CD4-positive, alpha-beta T cell treated with Interleukin-4 for 4 hours (primary cell): ENCODE measurements around the gene NOC2L.

Experiments
- DNase-seq: peaks from one replicate; pipeline ENCODE4 v3.0.0-alpha.2; 2020

Gene NOC2L

DNA sequence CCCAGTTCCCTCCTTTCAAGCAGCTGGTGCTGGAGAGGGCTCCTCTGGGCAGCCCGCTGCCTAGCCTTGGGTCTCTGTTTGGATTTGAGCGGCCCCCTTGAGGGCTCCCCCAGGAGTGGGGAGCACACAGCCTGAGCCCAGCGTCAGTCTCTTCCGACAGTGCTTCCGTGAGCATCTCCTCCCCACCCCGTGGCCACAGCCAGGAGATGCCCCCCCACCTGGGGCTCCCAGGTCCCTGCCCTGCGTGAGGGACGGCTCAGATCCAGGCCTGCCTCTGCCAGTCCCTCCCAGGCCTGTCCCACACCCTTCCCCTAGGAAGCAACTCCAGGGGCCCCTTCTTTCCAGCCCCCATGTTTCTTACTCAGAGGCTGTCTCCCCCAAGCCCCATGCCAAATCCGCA, 31.8 kb downstream of the NOC2L start:
- no peak for DNase-seq

DNA sequence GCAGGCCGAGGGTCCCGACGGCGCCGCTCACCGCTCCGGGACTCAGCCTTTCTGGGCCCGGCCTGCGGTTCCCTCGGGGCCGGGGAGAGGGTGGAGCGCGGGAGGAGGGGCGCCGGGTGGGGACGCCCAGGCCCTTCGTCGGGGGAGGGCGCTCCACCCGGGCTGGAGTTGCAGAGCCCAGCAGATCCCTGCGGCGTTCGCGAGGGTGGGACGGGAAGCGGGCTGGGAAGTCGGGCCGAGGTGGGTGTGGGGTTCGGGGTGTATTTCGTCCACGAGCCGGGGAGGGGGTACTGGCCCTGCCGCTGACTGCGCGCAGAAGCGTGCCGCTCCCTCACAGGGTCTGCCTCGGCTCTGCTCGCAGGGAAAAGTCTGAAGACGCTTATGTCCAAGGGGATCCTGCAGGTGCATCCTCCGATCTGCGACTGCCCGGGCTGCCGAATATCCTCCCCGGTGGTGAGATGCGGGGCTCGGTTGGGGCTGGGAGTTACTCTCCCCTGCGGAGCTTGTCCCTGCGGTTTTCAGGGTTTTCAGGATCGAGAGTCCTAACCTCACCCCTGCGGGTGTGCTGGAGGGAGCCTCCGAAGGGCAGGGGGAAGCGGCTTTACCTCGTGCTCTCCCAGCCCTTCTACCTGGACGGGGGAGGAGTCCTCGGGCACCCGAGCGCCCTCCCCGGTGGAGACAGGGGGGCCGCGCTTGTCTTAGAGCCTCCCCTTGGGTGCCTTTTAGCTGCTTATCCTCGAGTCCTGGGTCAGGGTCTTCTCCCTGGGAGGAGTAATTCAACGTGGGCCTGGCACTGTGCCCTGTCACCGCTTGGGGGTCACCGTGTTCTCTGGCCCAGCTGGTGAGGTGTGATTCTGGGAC, 33.3 kb downstream of the NOC2L start:
- no peak for DNase-seq

DNA sequence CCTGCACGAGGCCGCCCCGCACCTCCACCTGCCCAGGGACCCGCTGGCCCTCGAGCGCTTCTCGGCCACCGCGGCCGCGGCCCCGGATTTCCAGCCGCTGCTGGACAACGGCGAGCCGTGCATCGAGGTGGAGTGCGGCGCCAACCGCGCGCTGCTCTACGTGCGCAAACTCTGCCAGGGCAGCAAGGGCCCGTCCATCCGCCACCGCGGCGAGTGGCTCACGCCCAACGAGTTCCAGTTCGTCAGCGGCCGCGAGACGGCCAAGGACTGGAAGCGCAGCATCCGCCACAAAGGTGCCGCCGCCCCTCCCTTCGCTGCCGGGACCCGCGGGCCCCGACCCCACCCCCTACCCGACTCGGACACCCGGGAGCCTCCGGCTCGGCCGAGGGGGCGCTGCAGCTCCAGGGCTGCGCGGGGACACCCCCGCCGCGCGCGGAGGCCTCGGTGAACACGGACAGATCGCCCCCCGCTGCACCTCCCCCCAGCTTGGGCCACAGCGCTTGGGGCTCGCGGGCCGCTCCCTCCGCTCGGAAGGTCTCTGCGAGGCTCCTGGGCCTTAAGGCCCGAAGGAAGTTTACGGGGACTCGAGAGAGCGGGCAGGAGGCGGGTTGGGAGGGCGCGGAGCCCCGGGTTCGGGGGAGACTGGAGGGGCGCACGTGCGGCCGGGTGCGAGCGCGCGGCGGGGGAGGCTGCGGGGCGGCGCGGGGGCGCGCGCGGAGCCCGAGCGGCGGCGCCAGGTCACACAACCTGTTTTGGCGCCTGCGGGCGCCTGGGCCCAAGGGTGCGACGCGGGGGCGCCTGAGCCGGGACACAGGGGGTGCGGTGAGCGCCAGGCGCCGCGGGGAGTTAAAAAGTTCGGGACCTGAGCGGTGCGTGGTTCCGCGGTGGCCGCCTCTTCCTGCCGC, 34.1 kb downstream of the NOC2L start:
- DNase-seq, result no peak

DNA sequence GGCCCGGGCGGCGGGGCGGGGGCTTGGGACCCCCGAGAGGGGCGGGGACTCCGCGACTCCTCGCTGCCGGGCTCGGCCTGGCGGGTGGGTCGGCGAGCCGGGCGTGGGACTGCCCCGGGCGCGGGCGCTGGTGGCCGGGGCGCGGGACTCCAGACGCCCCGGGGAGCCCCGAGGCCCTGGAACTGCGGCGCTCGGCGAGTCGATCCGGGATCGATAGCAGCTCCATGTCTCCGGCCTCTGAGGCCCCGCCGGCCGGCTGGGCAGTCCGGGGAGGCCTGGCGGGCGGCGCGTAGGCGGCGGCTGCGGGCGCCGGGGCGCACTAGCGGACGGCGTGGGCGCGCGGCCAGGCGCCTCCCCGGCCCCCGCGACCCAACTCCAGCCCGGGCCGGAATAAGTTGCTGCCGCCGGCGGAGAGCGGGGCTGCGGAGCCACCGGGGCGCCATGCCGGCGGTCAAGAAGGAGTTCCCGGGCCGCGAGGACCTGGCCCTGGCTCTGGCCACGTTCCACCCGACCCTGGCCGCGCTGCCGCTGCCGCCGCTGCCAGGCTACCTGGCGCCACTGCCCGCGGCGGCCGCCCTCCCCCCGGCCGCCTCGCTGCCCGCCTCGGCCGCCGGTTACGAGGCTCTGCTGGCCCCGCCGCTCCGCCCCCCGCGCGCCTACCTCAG, 34.9 kb downstream of the NOC2L start:
- no peak for DNase-seq

DNA sequence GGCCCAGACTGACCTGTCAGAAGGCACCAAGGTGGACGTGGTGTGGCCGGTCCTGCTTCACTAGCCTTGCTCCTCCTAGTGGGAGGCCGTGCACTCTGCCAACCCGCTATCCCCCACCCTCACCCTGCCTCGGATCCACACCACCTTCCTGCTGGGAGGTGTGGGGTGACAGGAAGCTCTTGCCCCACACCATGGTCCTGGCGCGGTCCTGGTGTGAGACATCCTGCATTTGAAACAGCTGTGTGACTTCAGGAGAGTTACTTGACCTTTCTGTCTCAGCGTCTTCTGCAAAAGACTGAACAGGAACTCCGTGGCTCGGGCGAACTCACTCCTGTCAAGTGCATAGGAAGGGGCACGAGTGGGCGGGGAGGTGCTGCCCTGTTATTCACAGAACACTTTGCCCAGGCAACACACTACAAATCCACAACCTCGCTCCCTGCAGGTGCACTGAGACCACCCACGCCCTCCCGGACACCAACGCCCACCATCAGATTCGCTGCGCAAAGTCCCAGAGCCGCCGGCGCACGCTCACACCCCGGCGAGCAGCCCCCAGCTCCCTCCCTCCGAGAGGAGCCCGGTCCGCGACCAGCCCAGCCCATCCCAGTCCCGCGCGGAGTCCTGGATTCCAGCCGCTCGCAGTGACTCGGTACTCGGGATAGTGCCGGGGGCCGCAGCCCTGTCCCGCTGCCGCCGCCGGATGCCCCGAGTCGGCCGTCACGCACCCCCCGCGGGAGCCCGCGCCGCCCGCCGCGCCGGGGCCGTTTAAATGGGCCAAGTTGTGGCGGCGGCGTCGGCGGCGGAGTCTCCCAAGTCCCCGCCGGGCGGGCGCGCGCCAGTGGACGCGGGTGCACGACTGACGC, 35.7 kb downstream of the NOC2L start, which contains the start of gene SAMD11:
TSS of gene SAMD11 (plus strand) at position 793 of the 860 bp plus-strand sequence. CDS start 509 bp downstream, outside the sequence.
- peak; percentile 61 for DNase-seq

DNA sequence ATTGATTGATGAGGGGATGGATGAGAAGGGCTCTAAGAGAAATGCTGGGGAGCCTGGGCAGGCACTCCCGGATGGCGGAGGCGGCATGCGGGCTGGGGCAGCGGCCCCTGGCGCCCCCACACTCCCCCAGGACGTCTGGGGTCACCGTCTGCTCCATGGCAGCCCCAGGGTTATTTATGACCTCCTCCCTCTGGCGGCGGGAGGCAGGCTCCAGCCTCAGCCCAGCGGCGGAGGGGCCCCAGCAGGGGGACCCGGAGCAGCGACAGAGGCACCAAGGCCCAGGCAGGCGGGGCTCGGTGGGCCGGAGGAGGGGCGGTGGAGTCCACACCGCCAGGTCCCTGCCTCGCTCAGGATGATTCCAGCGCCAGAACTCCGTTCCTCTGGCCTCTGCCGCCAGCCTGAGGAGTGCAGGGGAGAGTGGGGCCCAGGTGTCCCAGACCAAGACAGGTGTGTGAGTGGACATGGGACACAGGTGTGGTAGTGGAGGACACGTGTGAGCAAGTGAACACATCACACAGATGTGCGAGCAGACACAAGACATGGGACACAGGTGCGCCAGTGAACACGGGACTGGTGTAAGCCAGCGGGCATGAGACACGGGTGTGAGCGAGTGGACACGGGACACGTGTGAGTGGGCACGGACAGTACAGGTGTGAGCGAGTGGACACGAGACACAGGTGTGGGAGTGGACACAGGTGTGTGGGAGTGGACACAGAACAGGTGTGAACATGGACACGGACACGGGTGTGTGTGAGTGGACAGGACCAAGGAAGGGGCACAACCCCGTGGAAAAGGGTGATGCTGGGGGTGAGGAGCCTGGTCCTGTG, 37.8 kb downstream of the NOC2L start:
- DNase-seq, result peak; percentile 19

DNA sequence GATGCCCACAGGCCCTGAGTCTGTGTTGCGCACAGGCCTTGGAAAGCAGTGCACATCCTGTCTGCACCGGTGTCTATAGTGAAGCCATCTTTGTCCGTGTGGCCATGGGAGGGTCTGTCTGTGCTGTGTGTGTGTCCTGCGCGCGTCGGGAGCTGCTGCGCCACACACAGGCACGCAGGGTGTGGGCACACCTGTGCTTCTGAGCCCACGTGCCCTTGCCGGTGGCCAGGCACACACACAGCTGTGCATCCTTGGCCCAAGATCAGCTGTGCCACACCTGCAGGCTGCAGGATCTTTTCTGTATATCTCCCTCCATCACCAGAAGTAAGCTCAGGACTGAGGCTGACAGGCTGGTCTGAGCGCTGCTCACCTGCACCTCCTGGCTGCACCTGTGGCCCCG, 38.5 kb downstream of the NOC2L start:
- DNase-seq, result no peak

DNA sequence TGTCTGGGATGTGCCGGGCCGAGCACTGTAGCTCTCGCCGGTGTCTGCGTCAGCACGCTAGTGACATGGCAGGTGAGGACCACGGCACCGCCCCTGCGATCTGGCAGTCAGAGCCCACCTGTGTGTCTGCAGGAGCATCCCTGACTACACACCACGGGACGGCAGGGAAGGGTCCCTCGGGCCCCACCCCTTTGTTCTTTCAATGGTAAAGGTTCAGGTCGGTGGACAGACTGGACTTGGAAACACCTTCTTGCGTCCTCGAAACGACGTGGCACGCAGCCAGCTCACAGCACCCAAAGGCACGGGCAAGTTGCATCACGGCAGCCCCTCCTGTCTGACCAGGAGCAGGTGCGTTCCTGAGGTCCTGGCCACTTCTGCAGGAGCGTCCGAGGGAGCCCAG, 39.0 kb downstream of the NOC2L start:
- DNase-seq, result no peak

DNA sequence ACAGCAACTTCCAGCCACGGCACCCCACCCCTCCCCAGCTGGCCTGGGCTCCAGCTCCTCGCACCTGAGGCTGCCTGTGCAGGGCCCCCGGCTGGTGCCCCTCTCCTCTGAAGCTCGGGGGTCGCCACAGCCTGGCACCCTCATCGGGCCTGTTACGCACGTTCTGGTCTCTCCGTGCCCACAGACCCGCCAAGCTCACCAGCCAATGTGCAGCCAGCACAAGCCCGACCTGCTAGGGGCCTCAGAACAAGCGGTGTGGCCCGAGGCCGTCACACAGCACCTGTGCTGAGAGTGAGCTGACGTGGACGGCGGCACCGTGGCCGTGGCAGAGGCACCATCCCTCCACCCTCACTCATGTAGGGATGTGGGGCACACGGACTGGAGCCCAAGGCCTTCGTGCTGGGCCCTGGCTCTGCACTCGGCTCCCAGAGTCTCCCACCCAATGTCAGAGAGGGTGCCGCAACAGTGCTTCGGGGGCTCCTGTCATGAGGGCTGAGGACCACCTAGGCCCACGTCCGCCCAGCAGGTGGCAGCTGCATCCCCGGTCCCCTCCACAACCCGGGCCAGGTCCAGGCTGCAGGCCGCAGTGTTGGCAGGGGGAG, 39.7 kb downstream of the NOC2L start:
- no peak for DNase-seq

DNA sequence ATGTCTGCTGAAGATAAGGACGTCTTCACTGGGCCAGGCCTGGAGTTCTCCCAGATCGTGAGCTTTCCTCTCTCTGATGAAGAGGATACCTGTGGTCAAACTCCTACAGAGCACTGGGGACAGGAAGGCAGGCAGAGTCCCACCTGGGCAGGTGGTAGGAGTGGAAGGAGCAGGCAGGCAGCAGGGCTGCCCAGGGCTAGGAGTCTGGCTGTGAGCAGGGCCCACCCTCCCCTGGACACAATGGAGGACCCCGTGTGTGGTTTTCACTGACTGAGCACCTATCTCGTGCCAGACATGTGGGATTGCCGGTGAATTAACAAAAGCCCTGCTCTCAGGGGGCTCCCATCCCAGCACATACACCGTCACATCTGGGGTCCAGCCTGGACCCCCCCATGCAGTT, 40.2 kb downstream of the NOC2L start:
- DNase-seq, result no peak

DNA sequence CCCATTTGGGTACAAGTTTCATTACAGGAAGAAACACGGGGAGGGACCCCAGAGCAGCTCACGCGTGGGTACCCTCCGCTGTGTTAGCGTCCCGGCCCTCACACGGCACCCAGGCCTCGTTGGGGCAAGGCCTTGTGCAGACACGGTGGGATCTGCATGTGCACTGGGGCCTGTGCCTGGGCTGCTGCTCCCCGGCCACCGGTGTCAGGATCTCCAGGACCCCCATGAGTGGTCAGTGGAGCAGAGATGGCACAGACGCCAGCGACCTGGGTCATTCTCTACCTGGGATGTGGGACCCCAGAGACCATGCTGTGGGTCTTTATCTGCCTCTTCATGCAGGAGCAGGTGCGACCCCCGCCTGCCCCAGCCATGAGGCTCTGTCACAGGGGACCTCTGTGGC, 40.7 kb downstream of the NOC2L start:
- DNase-seq, result no peak

DNA sequence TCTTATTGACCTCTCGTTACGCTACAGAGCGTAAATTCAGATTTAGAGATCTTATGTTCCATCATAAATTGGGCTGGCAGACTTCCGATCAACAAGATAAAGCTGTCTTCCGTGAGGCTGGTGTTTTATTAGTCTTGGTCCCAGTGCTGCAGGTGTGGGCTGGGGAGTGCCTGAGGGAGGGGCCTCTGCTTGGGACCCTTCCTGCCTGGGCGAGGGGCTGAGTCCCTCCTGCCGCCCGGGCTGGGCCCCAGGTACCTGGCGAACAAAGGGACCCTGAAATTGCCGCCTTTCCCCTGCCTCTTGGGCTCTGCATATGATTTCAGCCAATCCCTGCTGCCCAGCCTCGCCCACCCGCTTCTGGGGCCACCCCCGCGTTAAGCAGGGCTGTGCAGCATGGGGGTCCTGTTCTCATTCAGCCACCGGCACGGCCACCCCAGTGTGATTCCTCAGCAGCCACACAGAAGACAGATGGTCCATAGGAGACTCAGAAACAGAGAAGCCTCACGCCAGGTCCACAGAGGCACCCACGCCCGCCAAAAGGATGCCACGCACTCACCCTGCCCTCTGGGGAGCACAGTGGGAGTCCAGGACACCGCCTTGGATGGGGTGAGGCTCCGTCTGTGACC, 41.5 kb downstream of the NOC2L start:
- no peak for DNase-seq

DNA sequence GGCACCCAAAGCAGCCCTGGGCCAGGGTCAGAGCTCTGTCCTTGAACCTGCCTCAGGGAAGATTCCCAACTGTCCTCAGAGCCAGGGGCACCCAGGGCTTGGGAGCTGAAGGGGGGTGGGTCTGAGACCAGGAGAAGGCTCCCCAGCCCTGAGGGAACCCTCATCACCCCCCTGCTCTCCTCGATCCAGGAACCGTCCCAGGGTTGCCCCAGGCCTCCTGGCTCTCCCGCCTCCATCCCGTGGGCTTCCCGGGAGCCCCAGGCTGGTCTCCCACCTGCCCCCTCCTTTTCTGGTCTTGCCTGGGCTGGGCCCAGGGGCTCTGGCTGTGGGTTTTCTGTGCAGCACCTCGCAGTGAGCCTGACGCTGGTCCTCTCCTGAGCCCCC, 42.0 kb downstream of the NOC2L start:
- no peak for DNase-seq

DNA sequence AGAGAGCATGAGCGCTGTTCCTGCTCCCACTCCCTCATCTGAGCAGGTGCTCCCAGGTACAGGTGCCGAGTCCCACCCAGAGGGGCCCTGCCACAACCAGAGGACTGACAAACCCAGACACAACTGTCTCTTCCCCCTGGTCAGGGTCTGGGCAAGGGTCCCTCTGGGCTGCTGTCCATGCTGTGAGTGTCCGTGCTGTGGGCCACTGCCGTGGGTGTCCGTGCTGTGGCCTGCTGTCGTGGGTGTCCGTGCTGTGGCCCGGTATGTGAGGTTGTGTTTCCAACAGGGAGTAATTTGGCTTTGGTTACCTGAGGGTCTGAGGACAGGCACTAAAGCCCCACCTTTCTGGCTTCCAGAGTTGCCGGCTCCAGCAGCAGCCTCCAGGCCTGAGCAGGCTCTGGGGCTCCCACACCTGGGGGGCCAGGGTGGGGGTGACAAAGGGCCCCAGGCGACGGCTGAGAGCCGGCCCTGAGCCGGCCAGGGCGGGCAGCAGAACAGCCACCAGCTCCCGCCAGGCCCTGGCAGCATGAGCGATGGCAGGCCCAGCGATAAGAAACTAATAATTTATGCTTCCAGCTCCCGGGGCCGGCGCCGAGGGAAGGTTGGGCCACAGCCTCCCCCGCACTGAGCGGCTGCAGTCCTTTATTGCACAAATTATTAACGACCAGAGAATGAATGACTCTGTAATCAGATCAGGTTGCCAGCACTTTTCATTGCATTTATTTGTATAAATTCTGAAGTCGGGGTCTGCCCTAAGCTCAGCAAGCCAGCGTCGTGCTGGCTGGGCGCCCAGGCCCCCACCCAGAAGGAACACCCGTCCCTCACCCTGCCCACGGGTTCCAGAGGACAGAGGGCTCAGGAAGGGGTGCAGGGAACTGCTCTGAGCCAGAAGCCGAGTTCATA, 42.6 kb downstream of the NOC2L start:
- no peak for DNase-seq

DNA sequence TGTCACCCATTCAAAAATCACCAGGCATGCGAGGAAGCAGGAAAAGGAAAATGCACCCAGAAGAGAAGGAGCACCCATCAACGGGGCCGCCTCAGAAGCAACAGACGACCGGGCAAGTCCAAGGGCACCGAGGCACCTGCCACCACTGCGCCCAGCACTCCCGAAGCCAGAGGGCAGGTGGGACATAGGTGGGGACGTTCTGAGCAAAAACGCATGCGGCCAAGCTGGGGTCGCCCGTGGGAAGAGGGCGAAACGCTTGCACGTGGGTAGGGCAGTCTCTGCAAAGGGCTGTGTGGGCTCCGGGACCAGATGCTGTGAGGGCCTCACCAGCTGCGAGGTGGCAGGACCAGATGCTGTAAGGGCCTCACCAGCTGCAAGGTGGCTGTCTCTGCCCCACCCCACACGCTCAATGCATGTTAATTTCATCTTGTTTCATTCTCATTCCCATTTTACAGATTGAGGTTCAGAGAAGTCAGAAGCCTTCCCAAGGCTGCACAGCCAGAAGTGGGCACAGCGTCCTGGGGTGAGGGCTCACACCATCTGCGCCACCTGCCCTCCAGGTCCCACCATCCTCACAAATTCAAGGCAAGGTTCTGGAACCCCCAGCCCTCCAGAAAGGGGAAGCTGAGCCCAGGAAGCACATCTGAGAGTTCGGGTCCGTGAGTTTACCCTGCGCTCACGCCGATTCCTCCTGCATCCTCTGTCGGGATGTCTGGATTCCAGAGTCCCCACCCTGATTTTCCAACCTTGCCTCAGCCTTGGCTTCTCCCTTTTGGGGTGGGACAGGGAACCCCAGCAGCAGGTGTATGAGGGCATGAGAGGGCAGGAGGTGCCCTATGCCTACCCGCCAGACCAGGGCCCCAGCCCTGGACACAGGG, 43.5 kb downstream of the NOC2L start:
- no peak for DNase-seq

DNA sequence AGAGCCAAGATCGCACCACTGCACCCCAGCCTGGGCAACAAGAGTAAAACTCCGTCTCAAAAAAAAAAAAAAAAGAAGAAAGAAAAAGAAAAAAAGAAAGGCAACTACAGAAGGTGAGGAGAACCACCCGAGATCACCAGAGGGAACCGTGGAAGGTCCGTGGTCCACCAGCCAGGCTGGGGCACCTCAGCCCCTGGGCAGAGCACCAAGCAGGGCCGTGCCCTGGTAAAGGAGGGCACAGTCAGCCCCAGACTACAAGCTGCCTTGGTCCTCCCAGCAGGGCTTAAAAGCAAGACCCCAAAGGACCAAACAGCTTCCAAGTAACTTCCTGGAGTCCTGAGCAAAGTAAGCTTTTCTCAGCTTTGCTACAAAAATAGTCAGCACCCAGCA, 44.2 kb downstream of the NOC2L start:
- DNase-seq, result no peak

DNA sequence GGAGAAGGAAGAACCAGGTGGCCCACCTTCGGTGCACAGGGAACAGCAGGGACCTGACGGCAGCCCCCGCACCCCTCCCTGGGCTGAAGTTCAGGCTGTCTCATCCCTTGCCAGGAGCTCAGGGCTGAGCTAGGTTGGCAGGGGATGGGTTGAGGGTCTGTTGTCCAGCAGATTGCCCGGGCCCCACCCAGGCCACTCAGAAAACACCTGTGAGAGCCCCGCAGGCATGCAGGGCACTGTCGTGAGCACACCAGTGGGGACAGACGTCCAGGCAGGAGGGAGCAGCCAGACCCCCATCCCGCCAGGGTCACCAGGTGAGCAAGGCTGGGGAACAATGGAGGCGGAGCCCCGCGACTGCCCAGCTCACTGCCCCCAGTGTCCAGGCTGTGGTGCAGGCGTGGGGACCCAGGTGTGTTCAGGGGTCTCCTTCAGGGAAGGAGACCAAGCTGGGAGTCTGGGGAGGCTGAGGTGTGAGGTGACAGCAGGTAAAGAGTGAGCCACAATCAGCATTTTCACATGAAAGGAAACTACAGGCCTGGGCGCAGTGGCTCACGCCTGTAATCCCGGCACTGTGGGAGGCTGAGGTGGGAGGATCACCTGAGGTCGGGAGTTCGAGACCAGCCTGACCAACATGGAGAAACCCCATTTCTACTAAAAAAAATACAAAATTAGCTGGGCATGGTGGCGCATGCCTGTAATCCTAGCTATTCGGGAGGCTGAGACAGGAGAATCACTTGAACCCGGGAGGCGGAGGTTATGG, 44.7 kb downstream of the NOC2L start:
- DNase-seq, result no peak
